HG03064 (cell line): ENCODE measurements around the gene NCOA3.
"Not testable (repeated sequence)": the region's sequence is repeated elsewhere in the genome, so short reads cannot be mapped to it uniquely, and the experiment has no call there.

ENCODE experiments used
- ATAC-seq: cut with Tn5 transposase; IDR thresholded peaks from one replicate; pipeline ENCODE4 v1.9.1; 2021; ENCODE audit warnings: low read depth; ENCODE audit not compliant: unreplicated experiment

NCOA3 gene

DNA sequence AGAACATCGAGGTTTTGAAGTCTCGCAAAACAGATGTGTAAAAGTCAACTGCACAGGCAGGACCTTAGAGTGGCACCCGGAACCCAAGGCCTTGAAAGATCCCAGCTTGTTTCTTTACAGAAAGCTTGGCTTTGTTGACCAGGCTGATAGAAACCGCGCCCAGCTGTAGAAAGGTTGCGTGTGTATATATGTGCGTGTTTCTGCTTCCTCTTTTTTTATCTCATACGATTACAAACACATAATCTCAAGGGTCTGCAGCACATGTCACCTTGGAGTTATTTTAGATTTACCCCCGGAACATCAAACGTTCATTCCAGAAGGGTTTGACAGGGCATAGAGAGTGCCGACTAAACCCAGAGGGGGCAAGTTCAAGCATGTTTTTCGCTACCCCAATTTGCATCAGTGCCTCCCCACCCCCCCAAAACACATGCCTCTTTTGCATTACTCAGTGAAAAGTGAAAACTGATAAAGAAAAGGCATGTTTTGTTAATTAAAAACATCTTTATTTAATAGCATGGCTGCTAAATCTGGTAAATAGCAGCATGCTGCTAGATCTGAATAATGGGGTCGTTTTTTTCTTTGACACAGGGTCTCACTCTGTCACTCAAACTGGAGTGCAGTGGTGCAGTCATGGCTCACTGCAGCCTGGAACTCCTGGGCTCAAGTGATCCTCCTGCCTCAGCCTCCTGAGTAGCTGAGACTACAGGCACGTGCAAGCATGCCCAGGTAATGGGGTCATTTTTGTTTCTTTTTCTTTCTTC is 33.2 kb upstream of the NCOA3 start:
- peak; percentile 47 for ATAC-seq

DNA sequence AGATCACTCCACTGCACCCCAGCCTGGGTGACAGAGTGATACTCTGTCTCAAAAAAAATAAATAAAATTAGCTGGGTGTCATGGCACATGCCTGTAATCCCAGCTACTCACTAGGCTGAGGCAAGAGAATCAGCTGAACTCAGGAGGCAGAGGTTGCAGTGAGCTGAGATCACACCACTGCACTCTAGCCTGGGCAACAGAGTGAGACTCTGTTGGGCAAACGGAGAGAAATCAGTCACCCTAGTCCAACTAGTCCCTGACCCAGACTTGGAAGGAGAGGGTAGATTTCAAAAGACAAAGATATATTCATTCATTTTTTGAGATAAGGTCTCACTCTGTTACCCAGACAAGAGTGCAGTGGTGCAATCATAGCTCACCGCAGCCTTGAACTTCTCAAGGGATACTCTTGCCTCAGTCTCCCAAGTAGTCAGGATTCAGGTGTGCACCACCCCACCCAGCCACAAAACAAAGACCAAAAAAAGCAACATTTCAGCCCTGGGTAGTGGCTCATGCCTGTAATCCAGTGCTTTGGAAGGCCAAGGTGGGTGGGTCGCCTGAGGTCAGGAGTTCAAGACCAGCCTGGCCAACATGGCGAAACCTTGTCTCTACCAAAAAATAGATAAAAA is 26.2 kb upstream of the NCOA3 start:
- ATAC-seq = no peak

DNA sequence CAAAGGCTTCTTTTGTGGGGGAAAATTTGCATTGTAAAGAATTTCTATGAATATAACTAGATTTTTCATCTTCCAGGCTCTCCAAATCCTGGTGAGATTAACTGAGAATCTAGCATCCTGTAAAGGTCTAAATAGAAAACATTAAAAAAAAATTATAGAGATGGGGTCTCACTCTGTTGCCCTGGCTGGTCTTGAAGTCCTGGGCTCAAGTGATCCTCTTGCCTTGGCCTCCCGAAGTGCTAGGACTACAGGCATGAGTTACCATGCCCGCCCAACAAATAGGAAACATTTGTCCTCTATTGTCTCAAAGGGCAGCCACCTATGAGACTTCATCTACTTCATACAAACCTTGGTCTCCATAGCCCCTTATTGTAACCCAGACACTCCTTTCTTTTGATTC is 25.2 kb upstream of the NCOA3 start:
- ATAC-seq = no peak

DNA sequence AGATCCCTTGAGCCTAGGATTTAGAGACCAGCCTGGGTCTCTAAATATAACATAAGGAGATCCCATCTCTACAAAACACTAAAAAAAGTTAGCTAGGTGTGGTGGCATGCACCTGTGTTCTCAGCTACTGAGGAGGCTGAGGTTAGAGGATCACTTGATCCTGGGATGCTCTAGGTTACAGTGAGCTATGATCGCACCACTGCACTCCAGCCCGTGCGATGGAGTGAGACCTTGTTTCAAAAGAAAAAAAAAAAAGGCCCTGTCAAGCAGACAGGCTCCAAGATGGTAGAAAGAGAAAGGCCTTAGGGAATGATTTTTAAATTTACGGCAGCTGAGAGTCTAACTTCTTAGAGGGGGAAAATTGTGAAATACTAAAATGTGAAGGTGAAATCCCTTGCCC is 22.6 kb upstream of the NCOA3 start:
- ATAC-seq = no peak

DNA sequence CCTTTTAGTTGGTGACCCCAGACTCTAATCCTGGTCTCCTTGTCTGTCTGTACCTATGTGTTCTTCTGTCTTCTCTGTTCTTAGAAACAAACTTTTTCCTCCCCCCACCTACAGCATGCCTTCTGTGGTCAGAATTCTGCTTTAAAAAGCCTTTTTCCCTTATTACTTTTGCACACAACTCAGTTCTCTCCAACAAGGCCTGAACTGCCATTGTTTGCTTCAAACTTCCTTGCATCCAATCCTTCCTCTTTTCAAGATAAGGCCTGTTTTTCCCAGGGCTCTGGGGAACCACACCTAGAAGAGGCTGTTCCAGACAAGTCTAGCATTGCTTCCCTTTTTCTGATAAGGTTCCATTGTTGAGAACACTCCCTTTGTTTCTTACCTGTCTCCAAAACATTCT is 22.2 kb upstream of the NCOA3 start:
- ATAC-seq = no peak

DNA sequence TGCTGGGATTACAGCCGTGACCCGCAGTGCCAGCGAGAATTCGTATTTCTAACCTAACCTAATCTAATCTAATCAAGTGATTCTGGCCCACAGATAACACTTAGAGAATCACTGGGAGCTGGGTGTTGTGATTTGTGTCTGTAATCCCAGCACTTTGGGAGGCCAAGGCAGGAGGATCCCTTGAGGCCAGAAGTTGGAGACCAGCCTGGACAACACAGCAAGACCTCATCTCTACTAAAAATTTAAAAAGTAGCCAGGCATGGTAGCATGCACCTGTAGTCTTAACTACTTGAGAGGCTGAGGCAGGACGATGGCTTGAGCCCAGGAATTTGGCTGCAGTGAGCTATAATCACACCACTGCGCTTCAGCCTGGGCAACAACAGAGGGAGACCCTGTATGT is 21.4 kb upstream of the NCOA3 start:
- ATAC-seq = no peak

DNA sequence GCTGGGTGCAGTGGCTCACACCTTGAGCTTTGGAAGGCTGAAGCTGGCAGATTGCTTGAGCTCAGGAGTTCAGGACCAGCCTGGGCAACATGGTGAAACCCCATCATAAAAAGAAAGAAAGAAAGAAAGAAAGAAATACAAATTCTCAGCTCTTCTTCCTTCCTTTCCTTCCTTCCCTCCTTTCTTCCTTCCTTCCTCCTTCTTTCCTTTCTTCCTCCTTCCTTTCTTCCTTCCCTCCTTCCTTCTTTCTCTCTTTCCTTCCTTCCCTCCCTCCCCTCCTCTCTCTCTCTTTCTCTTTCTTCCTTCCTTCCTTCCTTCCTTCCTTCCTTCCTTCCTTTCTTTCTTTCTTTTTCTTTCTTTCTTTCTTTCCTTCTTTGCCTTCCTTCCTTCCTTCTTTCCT is 21.0 kb upstream of the NCOA3 start:
- no peak for ATAC-seq

DNA sequence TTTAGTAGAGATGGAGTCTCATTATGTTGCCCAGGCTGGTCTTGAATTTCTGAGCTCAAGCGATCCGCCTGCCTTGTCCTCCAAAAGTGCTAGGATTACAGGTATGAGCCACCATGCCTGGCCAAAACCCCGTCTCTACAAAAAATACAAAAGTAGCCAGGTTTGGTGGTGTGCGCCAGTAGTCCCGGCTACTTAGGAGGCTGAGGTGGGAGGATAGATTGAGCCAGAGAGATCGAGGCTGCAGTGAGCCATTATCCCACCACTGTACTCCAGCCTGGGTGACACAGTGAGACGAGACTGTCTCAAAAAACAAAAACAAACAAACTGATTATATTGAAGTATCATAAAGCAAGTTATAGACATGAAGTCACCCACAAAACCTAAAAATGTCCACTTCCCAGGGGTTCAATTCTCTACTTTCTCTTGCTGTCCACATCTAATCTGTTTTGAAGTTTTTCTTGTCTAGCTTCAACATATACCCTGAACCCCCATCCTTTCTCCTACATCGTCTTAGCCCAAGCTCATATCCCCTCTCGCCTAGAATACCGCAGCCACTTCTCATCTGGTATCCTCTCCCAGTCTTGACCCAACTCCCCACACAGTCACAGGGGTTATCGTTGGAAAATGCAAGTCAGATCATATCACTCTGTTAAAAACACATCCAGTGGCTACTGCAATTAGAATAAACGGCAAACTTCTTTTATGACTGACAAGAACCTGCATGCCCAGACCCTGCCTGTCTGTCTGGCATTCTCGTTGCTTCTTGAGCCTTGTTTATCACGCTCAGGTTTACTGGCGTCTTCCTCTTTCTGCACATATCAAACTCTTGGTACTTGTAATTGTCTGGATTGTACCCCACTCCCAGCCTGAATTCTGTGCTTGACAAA is 20.1 kb upstream of the NCOA3 start:
- ATAC-seq = no peak

DNA sequence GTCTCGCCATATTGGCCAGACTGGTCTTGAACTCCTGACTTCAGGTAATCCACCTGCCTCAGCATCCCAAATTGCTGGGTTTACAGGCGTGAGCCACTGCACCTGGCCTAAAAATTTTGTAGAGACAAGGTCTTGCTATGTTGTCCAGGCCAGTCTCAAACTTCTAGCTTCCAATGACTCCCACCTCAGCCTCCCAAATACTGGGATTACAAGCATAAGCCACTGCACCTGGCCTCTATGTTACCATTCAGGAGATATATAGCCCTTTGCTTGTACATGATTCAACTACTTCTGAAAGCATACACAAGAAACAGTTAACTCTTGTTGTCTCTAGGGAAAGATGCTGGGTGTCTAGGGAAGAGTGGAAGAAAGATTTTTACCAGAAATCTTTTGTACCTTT is 19.0 kb upstream of the NCOA3 start:
- ATAC-seq = no peak

DNA sequence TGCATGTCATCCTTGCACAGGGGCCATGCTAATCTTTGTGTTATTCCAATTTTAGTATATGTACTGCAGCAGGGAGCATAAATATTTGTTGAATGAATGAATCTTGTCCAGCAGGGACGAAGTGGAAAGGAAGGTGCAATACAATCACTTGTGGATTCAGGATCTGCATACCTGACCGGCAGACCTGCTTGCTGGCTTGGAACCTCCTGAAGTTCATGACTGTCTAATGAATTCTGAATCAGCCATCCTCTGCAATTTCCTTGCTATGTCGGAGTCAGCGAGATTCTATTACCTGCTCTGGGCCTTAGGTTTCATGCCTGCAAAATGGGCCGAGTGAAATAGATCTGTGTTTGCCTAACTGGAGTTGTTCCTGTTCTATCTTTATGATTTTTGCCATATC is 17.4 kb upstream of the NCOA3 start:
- no peak for ATAC-seq

DNA sequence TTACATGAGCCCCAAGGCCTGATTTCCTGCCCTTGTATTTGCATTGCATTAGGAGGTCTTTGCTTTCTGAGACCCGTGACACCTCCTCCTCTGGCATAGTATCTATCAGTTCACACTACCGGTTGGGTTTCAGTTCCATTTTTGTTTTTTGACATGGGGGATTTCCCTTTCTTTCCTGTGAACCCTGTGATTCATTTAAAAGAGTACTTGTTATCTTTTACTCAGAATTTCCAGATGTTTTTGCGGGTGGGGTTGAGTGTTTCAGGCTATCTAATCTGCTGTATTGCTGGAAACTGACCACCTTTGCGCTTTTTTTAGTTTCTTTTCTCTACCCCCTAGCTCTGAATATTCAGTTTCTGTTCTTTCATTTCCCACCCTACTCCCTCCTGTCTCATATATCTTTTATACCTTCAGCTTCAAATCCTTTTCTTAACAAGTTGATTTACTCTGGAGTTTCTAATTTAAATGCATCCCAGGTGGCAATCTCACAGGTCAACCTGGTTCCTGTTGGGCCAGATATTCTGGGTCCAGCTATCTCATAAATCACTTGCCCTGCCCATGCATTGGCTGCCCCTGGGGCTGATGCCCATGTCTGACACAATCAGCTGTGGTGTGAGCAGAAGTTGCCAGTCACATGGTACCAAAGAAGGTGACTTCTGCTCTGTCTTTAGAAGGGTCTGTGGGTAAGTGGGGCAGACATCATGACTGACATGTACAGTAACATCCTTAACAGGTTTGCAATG is 14.3 kb upstream of the NCOA3 start:
- peak; percentile 58 for ATAC-seq

DNA sequence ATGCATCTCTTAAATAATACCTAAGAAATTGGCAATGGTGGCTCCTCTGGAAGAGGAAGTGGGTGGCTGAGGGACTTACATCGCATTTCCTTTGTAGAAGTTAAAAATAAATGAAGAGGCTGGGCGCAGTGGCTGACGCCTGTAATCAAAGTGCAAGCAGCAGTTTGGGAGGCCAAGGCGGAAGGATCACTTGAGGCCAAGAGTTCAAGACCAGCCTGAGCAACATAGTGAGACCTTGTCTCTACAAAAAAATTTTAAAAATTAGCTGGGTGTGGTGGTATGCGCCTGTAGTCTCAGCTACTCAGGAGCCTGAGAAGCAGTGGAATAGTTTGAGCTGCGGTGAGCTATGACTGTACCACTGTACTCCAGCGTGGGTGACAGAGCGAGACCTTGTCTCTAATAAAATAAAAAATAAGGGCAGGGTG is 12.2 kb upstream of the NCOA3 start:
- ATAC-seq = no peak

DNA sequence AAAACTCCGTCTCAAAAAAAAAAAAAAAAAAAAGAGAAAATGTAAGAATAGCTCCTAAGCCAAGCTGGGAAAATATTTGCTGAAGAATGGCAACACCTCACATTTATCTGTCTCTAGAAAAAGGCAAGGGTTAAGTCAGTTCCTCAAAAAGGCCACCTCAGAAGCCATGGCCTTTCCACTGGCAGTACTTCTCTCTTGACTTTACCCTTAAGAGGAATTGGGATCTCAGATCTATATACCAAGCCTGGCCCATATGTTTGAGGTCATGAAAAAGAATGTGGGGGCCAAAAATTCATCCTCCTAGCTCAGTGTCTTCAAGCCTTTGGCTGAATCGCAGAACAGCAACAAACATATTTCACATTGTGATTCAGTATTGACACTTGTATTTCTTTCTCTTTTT is 10.9 kb upstream of the NCOA3 start:
- ATAC-seq = no peak

DNA sequence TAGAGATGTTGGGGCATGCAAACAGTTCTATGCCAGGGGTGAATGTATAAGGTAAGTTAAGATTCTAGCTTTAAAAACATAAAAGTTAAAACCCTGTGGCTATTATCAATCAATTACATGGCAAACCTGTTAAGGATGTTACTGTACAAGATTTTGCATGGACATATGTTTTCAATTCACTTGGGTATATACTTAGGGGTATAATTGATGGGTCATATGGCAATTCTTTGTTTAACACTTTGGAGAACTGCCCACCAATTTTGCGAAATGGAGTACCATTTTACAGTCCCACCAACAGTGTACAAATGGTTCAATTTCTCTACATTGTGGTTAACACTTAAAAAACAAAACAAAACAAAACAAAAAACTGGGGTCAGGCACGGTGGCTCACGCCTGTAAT is 9.4 kb upstream of the NCOA3 start:
- ATAC-seq = no peak

DNA sequence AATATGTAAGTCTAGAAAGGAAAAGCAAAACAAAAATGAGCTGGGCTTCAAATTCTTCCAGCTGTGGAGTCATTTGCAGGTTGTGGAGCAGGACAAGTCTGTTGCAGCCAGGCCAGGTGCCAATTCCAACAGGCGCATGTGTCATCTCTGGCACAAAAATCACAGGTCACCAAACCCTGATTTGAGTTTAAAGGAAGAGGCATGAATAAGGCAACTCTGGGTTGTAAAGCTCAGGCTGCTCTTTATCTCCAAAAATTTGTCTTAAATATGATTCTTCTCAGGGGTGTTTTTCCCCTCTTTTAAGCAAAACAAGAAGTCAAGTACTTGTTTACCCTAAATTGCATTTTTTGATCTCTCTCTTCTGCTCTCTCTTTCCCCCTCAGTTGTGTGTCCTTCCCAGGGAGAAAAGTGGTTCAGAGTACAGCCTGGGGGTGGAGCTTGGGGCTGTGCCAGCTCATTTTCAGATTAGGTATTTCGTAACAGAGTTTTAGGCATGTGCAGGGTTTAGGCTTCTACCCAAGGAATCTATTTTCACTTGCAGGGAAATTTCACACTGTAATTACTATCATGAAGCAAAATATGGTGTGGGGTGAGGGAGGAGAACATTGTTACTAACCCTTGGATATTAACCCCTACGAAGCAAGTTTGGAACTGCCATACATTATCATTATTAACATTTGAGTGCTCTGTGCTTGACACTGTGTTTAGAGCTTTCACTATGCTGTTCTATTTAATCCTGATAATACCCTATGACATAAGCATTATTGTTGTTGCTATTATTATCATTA is 8.3 kb upstream of the NCOA3 start:
- no peak for ATAC-seq

DNA sequence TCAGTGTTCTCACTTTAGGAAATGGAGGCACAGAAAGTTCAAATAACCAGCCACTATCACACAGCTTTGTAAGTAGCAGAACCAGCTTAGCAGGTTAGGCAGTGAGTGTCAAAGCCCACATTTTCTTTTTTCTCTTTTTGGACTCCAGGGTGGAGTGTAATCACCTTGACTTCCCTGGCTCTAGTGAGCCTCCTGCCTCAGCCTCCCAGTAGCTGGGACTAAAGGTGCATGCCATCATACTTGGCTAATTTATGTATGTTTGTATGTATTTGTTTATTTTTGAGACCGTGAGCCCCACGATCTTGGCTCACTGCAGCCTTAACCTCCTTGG is 7.8 kb upstream of the NCOA3 start:
- no peak for ATAC-seq

DNA sequence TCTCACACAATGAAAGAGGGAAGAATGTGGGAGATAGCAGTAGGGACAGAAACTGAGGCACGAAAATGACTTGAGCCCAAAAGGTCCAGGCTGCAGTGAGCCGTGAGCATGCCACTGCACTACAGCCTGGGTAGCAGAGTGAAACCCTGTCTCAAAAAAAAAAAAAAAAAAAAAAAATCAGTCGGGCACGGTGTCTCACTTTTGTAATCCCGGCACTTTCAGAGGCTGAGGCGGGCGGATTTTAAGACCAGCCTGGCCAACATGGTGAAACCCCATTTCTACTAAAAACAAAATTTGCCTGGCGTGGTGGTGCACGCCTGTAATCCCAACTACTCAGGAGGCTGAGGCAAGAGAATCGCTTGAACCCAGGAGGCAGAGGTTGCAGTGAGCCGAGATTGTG is 7.1 kb upstream of the NCOA3 start:
- not testable (repeated sequence) for ATAC-seq

DNA sequence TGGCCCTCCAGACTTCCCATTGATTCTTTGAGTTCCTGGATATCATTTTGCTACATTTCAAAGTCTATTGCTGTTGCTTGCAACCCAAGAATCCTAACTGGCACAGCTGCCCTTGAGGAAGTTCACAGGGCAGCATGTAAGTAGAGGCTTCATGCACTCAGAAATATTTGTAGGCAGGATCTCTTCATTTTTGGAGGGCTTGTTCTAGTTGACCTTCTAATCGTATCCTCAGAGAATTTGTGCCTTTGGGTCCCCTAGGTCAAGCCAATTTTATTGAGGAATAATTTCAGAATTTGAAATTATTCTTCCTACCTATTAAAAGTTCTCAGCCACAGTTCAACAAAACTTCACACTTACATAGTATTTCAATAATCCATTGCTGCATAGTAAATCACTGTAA is 5.6 kb upstream of the NCOA3 start:
- no peak for ATAC-seq

DNA sequence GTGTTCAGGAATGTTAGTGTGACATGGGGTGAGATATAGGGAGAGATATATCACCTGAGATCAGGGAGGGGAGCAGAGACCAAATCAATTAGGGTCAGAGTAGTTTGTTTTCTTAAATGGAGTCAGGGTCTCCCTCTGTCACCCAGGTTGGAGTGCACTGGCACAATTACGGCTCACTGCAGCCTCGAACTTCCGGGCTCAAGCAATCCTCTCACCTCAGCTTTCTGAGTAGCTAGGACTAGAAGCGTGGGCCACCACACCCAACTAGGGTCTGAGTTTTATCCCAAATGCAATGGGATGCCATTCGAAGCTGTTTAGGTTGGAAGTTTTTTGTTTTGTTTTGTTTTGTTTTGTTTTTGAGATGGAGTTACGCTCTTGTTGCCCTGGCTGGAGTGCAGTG is 3.1 kb upstream of the NCOA3 start:
- no peak for ATAC-seq

DNA sequence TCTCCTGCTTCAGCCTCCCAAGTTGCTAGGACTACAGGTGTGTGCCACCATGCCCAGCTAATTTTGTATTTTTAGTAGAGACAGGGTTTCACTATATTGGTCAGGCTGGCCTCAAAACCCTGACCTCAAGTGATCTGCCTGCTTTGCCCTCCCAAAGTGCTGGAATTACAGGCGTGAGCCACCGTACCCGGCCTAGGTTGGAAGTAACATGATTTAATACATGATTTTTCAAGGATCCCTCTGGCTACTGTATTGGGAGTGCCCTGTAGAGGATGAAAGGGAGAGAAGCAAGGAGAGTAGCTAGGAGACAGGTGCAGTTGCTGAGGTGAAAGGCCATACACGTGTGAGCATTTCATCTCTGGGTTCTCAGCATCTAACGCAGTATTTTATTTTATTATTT is 2.6 kb upstream of the NCOA3 start:
- no peak for ATAC-seq
